HL-60 (cell line): ENCODE results near the gene DNAH14.

Source experiments
- DNase-seq, 2 experiments: peaks; one replicate each; pipeline ENCODE4 v3.0.0-alpha.2; 2010 to 2020; ENCODE audit warnings: low read depth in 1 of 2, low spot score in 1 of 2
- H3K27ac ChIP-seq: fragments of 250-450 bp; sonication (Bioruptor Pico); replicated peaks from 2 replicates; pipeline ENCODE4 v1.5.1; 2020; ENCODE audit warnings: mild to moderate bottlenecking, moderate library complexity
- H3K27me3 ChIP-seq: fragments of 250-450 bp; sonication (Bioruptor Pico); 2 replicates; pipeline ENCODE4 v1.5.1; 2021; ENCODE audit warnings: mild to moderate bottlenecking, moderate library complexity; ENCODE audit not compliant: insufficient read depth, poor library complexity, severe bottlenecking
- H3K4me3 ChIP-seq: replicated peaks from 2 replicates; pipeline ENCODE4 v1.5.1; 2011; ENCODE audit warnings: mild to moderate bottlenecking, control low read depth, low read length; ENCODE audit not compliant: insufficient read depth
- GABPA ChIP-seq: IDR thresholded peaks from 2 replicates; pipeline ENCODE4 v1.6.1; 2012; ENCODE audit warnings: low read depth
- POLR2AphosphoS5 ChIP-seq: IDR thresholded peaks from 2 replicates; pipeline ENCODE4 v1.6.1; 2012; ENCODE audit warnings: low read depth
- REST ChIP-seq: IDR thresholded peaks from 2 replicates; pipeline ENCODE4 v1.6.1; 2012; ENCODE audit warnings: low read depth; ENCODE audit not compliant: insufficient replicate concordance
- SPI1 ChIP-seq: IDR thresholded peaks from 2 replicates; pipeline ENCODE4 v1.6.1; 2012; ENCODE audit warnings: low read depth, mild to moderate bottlenecking, borderline replicate concordance
- TF ChIP-seq, protein P1 (sequence below): IDR thresholded peaks from one replicate; pipeline ENCODE4 v1.5.1; 2011; ENCODE audit warnings: low read length, control low read depth, inconsistent platforms; ENCODE audit not compliant: insufficient read depth

DNAH14 gene

DNA sequence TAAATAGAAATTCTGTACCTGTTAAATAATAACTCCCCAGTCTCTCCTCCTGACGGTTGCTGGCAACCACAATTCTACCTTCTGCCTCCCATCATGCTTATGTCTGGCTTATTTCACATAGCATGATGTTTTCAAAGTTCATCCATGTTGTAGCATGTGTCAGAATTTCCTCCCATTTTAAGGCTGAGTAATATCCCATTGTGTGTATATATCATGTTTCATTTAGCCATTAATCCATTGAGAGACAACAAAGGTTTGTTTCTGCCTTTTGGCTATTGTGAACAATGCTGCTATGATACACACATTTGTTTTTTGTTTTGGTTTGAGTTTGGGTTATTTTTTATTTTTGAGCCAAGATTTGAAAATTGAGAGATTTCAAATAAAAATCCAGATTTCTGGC lies 426.4 kb downstream of the DNAH14 start:
- Histone ChIP-seq H3K4me3 (no peak overlapping the region), H3K27me3 (no peaks in the 10 kb centered on the region), H3K27ac (no peak overlapping the region)
- TF ChIP-seq REST (no peak), GABPA (no peak), POLR2AphosphoS5 (no peak), SPI1 (no peak)
- TF ChIP-seq, protein P1, sequence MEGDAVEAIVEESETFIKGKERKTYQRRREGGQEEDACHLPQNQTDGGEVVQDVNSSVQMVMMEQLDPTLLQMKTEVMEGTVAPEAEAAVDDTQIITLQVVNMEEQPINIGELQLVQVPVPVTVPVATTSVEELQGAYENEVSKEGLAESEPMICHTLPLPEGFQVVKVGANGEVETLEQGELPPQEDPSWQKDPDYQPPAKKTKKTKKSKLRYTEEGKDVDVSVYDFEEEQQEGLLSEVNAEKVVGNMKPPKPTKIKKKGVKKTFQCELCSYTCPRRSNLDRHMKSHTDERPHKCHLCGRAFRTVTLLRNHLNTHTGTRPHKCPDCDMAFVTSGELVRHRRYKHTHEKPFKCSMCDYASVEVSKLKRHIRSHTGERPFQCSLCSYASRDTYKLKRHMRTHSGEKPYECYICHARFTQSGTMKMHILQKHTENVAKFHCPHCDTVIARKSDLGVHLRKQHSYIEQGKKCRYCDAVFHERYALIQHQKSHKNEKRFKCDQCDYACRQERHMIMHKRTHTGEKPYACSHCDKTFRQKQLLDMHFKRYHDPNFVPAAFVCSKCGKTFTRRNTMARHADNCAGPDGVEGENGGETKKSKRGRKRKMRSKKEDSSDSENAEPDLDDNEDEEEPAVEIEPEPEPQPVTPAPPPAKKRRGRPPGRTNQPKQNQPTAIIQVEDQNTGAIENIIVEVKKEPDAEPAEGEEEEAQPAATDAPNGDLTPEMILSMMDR: no peak
- DNase-seq: no peak

DNA sequence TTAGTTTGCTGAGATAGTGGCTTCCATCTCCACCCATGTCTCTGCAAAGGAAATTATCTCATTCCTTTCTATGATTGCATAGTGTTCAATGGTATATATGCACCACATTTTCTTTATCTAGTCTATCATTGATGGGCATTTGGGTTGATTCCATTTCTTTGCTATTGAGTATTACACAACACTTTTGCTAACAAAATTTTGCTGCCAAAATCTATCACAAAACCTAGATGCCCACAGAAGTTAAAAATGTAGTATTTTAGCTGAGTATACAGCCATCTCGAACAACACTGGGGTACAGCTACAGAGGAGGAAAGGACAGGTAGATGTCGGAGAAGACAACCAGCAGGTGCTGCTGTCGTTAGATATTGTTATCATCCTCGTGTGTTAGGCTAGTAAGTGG lies 430.6 kb downstream of the DNAH14 start:
- TF ChIP-seq POLR2AphosphoS5 (no peak), REST (no peak), GABPA (no peak), SPI1 (no peak)
- TF ChIP-seq, protein P1: no peak
- no peak overlapping the region for H3K4me3 ChIP-seq
- H3K27ac ChIP-seq: no peak overlapping the region
- no peaks in the 10 kb centered on the region for H3K27me3 ChIP-seq
- DNase-seq: no peak

GRCh38 chr1:225361176-225361575 lies 431.7 kb downstream of the DNAH14 start:
- no peak for DNase-seq
- Histone ChIP-seq H3K27ac (no peak overlapping the region), H3K4me3 (no peak overlapping the region), H3K27me3 (no peaks in the 10 kb centered on the region)
- TF ChIP-seq POLR2AphosphoS5 (no peak), SPI1 (no peak)
- TF ChIP-seq, protein P1: no peak

DNA sequence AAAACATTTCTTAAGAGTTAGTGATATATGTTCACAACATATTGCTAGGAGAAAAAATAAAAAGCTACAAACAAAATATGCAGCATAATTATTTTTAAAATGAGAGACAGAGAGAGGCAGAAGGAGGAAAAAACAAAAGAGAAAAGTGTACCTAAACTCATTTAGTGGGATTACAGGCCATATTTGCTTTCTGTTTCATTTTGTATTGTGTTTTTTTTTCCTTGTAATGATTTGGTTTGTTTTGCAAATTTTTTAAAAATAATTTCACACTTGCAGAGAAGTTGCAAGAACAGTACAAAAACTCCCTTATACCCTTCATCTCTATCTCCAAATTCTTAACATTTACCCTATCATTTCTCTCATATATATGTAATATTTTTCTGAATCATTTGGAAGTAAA lies 433.3 kb downstream of the DNAH14 start:
- DNase-seq: no peak
- H3K27ac ChIP-seq: no peak overlapping the region
- H3K4me3 ChIP-seq: no peak overlapping the region
- TF ChIP-seq REST: no peak
- TF ChIP-seq GABPA: no peak
- TF ChIP-seq, protein P1: no peak
- TF ChIP-seq SPI1: no peak
- TF ChIP-seq POLR2AphosphoS5: no peak
- no peaks in the 10 kb centered on the region for H3K27me3 ChIP-seq
